GM23338 (cell line): ENCODE data around the gene GM2A. TPM values are rescaled to one million over a fixed set of nuclear protein-coding genes. Genes with fewer than 3 reads are reported as not detected.

Source experiments
- ATAC-seq: fragments of 200-7000 bp; cut with Tn5 transposase; 3 replicates; pipeline ENCODE4 v1.9.1; 2020
- DNase-seq: peaks from one replicate; pipeline ENCODE4 v3.0.0-alpha.2; 2015; ENCODE audit warnings: low spot score
- H2AFZ ChIP-seq: fragments of 200-600 bp; sonication (generic); 2 replicates; pipeline ENCODE4 v1.8.0; 2016; ENCODE audit warnings: antibody characterized with exemption, mild to moderate bottlenecking, moderate library complexity
- H3F3A ChIP-seq: fragments of 200-600 bp; sonication (generic); replicated peaks from 2 replicates; pipeline ENCODE4 v1.8.0; 2017; ENCODE audit warnings: antibody characterized with exemption, mixed run types, low read depth
- H3K27ac ChIP-seq: fragments of 200-600 bp; sonication (generic); 2 replicates; pipeline ENCODE4 v1.6.1; 2016; ENCODE audit warnings: low read depth
- H3K27me3 ChIP-seq: fragments of 200-600 bp; sonication (generic); 2 replicates; pipeline ENCODE4 v1.8.0; 2016; ENCODE audit warnings: mild to moderate bottlenecking, mixed run types, moderate library complexity; ENCODE audit not compliant: insufficient read depth
- H3K36me3 ChIP-seq: fragments of 200-600 bp; sonication (generic); 2 replicates; pipeline ENCODE4 v1.8.0; 2016; ENCODE audit warnings: mild to moderate bottlenecking; ENCODE audit not compliant: insufficient read depth
- H3K4me1 ChIP-seq: fragments of 200-600 bp; sonication (generic); 2 replicates; pipeline ENCODE4 v1.8.0; 2016; ENCODE audit warnings: mild to moderate bottlenecking, moderate library complexity; ENCODE audit not compliant: insufficient read depth
- H3K4me2 ChIP-seq: fragments of 200-600 bp; sonication (generic); 2 replicates; pipeline ENCODE4 v1.7.1; 2017; ENCODE audit warnings: mixed run types
- H3K4me3 ChIP-seq: fragments of 200-600 bp; sonication (generic); 2 replicates; pipeline ENCODE4 v1.6.1; 2016; ENCODE audit warnings: mixed run types
- H3K79me2 ChIP-seq: fragments of 200-600 bp; sonication (generic); replicated peaks from 2 replicates; pipeline ENCODE4 v1.8.0; 2017; ENCODE audit warnings: mild to moderate bottlenecking; ENCODE audit not compliant: insufficient read depth
- H3K9me2 ChIP-seq: fragments of 200-600 bp; sonication (generic); 2 replicates; pipeline ENCODE4 v1.8.0; 2017; ENCODE audit not compliant: insufficient read depth
- H4K20me1 ChIP-seq: fragments of 200-600 bp; sonication (generic); replicated peaks from 2 replicates; pipeline ENCODE4 v1.8.0; 2017; ENCODE audit warnings: mild to moderate bottlenecking; ENCODE audit not compliant: insufficient read depth
- H3K27ac Mint-ChIP-seq: 2 replicates; pipeline ENCODE4 v1.8.0; 2020; ENCODE audit warnings: inconsistent platforms, mild to moderate bottlenecking, moderate library complexity, mixed read lengths
- H3K27me3 Mint-ChIP-seq: 3 replicates; pipeline ENCODE4 v1.8.0; 2022; ENCODE audit warnings: low read depth, mild to moderate bottlenecking, moderate library complexity, mixed read lengths, inconsistent platforms; ENCODE audit not compliant: insufficient read depth, poor library complexity
- H3K36me3 Mint-ChIP-seq: 3 replicates; pipeline ENCODE4 v1.8.0; 2021; ENCODE audit warnings: low read depth, mild to moderate bottlenecking, inconsistent platforms, moderate library complexity, mixed read lengths
- H3K4me1 Mint-ChIP-seq: 3 replicates; pipeline ENCODE4 v1.8.0; 2020; ENCODE audit warnings: mild to moderate bottlenecking, inconsistent platforms, mixed read lengths
- H3K4me3 Mint-ChIP-seq: 3 replicates; pipeline ENCODE4 v1.8.0; 2021; ENCODE audit warnings: moderate library complexity, mild to moderate bottlenecking, inconsistent platforms, mixed read lengths
- H3K9me3 Mint-ChIP-seq: 3 replicates; pipeline ENCODE4 v1.8.0; 2020; ENCODE audit warnings: moderate library complexity, mild to moderate bottlenecking, inconsistent platforms, mixed read lengths
- CREB1 ChIP-seq: fragments of 250-450 bp; sonication (Bioruptor Pico); IDR thresholded peaks from 2 replicates; pipeline ENCODE4 v1.5.0; 2020; ENCODE audit warnings: low read depth, mild to moderate bottlenecking, moderate library complexity
- ETS1 ChIP-seq: IDR thresholded peaks from 2 replicates; pipeline ENCODE4 v1.6.1; 2016; ENCODE audit warnings: antibody characterized with exemption
- EZH2phosphoT487 ChIP-seq: fragments of 200-600 bp; sonication (generic); IDR thresholded peaks from one replicate; pipeline ENCODE4 v1.8.1; 2018; ENCODE audit warnings: antibody characterized with exemption; ENCODE audit not compliant: unreplicated experiment
- JUNB ChIP-seq: IDR thresholded peaks from one replicate; pipeline ENCODE4 v1.6.1; 2016; ENCODE audit warnings: antibody characterized with exemption; ENCODE audit not compliant: unreplicated experiment
- NANOG ChIP-seq: IDR thresholded peaks from 2 replicates; pipeline ENCODE4 v1.6.1; 2016; ENCODE audit warnings: antibody characterized with exemption, borderline replicate concordance
- POLR2AphosphoS5 ChIP-seq: IDR thresholded peaks from 2 replicates; pipeline ENCODE4 v1.6.1; 2016; ENCODE audit warnings: antibody characterized with exemption, low read depth
- STAT1 ChIP-seq: IDR thresholded peaks from one replicate; pipeline ENCODE4 v1.6.1; 2016; ENCODE audit warnings: antibody characterized with exemption; ENCODE audit not compliant: unreplicated experiment
- ZNF114 ChIP-seq: fragments of 250-450 bp; sonication (Bioruptor Pico); IDR thresholded peaks from 2 replicates; pipeline ENCODE4 v1.5.0; 2020; ENCODE audit warnings: mild to moderate bottlenecking, moderate library complexity
- polyA plus RNA-seq: library from polyadenylated mRNA; unstranded; fragments of >200 nt; fragmentation: Nextera tagmentation; extraction: Ambion mirVana; gene quantifications from 2 replicates; pipeline ENCODE4 v1.2.1, GENCODE V29; 2016
- total RNA-seq: library from RNA; depleted of rRNA; stranded (reverse); fragments of >200 nt; shearing (Covaris generic); gene quantifications from 2 replicates; pipeline ENCODE4 v1.2.3, GENCODE V29; 2014
- TF ChIP-seq, protein P1 (sequence below): IDR thresholded peaks from one replicate; pipeline ENCODE4 v1.6.1; 2018; ENCODE audit warnings: antibody characterized with exemption; ENCODE audit not compliant: unreplicated experiment
- TF ChIP-seq, protein P2 (sequence below), 2 experiments: fragments of 200-600 bp in 1 of 2; sonication (generic) in 1 of 2; conservative IDR thresholded peaks; 2 replicates each; pipeline versions ENCODE4 v1.5.1 to v1.6.1; 2016 to 2017; ENCODE audit warnings: antibody characterized with exemption in 2 of 2, low read depth in 2 of 2, mild to moderate bottlenecking in 2 of 2, moderate library complexity in 1 of 2

GM2A gene
- total and polyA plus RNA-seq, 2 experiments from 2014 or later: 9.8 to 27.8 TPM

DNA sequence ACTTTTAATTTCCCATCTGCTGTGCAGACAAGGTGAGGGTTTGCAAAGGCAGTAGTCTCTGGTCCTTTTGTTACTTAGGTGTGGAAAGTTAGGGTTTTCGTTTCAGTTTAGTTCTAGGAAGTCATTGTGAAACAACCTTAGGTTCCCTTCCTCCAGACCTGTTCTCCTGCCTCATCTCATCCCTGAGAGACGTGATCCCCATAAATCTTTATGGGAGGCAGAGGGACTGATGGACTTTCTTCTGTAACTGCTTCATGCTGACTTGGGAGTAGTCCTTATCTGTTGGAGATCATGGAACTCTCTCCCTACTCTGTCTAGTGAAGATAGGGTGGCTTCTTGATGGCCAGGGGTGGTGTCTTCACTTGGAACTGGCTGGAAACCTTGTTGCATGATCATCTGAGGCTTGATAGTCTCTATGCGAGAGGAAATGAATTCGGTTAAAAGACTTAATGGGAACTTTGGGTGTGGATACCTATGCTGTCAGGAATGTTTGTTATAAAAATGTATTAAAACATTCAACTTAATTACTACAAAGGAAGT is 7.2 kb upstream of the GM2A start:
- no peak overlapping the region for H3K27ac ChIP-seq
- H3K27ac Mint-ChIP-seq: no peak overlapping the region
- peaks cover 20% of the 10 kb centered on the region for H3K4me1 Mint-ChIP-seq

DNA sequence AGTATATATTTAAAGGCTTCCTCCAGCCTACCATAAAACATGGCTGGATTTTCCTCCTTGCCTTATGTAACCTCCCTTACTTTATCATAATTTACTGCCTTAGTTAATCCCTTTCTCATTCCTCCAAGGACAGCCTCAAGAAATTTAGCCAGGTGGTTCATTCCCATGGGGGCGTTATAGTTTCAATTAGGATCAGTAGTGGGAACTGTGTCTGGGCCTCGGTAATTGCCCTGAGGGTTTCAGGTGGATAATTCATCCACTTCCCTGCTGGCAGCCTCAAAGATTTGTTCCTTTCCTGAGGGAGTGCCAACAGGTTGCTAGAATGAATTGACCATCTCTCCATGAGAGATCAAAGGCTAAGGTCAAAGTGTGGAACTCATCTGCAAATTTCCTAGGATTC is 4.3 kb upstream of the GM2A start:
- DNase-seq: no peak
- no peaks in the 10 kb centered on the region for H3K9me2 ChIP-seq
- no peaks in the 10 kb centered on the region for H3K27me3 ChIP-seq
- no peak for ATAC-seq
- no peaks in the 10 kb centered on the region for H3F3A ChIP-seq
- peaks cover 21% of the 10 kb centered on the region for H3K4me1 ChIP-seq
- H3K4me1 Mint-ChIP-seq: peaks cover 19% of the 10 kb centered on the region
- no peak overlapping the region for H3K4me3 ChIP-seq
- H4K20me1 ChIP-seq: no peaks in the 10 kb centered on the region
- H2AFZ ChIP-seq: no peak overlapping the region
- no peak overlapping the region for H3K4me3 Mint-ChIP-seq
- no peaks in the 10 kb centered on the region for H3K36me3 ChIP-seq
- H3K27ac ChIP-seq: no peak overlapping the region
- no peaks in the 10 kb centered on the region for H3K79me2 ChIP-seq
- H3K36me3 Mint-ChIP-seq: no peaks in the 10 kb centered on the region
- no peak overlapping the region for H3K27ac Mint-ChIP-seq
- H3K4me2 ChIP-seq: no peak overlapping the region
- H3K9me3 Mint-ChIP-seq: no peaks in the 10 kb centered on the region
- H3K27me3 Mint-ChIP-seq: peaks cover 10% of the 10 kb centered on the region
- no peak for TF ChIP-seq JUNB
- no peak for TF ChIP-seq CREB1 (CRISPR knock-in tag)
- TF ChIP-seq ETS1: no peak
- TF ChIP-seq, protein P1, sequence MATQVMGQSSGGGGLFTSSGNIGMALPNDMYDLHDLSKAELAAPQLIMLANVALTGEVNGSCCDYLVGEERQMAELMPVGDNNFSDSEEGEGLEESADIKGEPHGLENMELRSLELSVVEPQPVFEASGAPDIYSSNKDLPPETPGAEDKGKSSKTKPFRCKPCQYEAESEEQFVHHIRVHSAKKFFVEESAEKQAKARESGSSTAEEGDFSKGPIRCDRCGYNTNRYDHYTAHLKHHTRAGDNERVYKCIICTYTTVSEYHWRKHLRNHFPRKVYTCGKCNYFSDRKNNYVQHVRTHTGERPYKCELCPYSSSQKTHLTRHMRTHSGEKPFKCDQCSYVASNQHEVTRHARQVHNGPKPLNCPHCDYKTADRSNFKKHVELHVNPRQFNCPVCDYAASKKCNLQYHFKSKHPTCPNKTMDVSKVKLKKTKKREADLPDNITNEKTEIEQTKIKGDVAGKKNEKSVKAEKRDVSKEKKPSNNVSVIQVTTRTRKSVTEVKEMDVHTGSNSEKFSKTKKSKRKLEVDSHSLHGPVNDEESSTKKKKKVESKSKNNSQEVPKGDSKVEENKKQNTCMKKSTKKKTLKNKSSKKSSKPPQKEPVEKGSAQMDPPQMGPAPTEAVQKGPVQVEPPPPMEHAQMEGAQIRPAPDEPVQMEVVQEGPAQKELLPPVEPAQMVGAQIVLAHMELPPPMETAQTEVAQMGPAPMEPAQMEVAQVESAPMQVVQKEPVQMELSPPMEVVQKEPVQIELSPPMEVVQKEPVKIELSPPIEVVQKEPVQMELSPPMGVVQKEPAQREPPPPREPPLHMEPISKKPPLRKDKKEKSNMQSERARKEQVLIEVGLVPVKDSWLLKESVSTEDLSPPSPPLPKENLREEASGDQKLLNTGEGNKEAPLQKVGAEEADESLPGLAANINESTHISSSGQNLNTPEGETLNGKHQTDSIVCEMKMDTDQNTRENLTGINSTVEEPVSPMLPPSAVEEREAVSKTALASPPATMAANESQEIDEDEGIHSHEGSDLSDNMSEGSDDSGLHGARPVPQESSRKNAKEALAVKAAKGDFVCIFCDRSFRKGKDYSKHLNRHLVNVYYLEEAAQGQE: no peak
- TF ChIP-seq, protein P2, sequence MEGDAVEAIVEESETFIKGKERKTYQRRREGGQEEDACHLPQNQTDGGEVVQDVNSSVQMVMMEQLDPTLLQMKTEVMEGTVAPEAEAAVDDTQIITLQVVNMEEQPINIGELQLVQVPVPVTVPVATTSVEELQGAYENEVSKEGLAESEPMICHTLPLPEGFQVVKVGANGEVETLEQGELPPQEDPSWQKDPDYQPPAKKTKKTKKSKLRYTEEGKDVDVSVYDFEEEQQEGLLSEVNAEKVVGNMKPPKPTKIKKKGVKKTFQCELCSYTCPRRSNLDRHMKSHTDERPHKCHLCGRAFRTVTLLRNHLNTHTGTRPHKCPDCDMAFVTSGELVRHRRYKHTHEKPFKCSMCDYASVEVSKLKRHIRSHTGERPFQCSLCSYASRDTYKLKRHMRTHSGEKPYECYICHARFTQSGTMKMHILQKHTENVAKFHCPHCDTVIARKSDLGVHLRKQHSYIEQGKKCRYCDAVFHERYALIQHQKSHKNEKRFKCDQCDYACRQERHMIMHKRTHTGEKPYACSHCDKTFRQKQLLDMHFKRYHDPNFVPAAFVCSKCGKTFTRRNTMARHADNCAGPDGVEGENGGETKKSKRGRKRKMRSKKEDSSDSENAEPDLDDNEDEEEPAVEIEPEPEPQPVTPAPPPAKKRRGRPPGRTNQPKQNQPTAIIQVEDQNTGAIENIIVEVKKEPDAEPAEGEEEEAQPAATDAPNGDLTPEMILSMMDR (conservative IDR thresholded peaks at IDR 0.05; ENCODE audit: low read depth in 2 of 2): no peak
- no peak for TF ChIP-seq STAT1
- TF ChIP-seq NANOG: no peak
- TF ChIP-seq ZNF114 (CRISPR knock-in tag): no peak
- TF ChIP-seq POLR2AphosphoS5: no peak
- TF ChIP-seq EZH2phosphoT487: no peak

More for the DNA sequence above, 7.2 kb upstream of the GM2A start:
- Histone ChIP-seq H3K27me3 (no peaks in the 10 kb centered on the region), H2AFZ (no peak overlapping the region), H3K79me2 (no peaks in the 10 kb centered on the region), H3K9me2 (no peaks in the 10 kb centered on the region), H4K20me1 (no peaks in the 10 kb centered on the region), H3K4me3 (no peak overlapping the region), H3K4me1 (peaks cover 15% of the 10 kb centered on the region), H3K4me2 (no peak overlapping the region), H3F3A (no peaks in the 10 kb centered on the region), H3K36me3 (no peaks in the 10 kb centered on the region)
- Mint-ChIP-seq H3K36me3 (no peaks in the 10 kb centered on the region), H3K9me3 (no peaks in the 10 kb centered on the region), H3K4me3 (no peak overlapping the region), H3K27me3 (peaks cover 4% of the 10 kb centered on the region)
- DNase-seq: no peak
- TF ChIP-seq EZH2phosphoT487: no peak
- no peak for TF ChIP-seq POLR2AphosphoS5
- no peak for ATAC-seq
